Liver (tissue), 3 donors: Measurements from ENCODE around the gene ZNF740.

ENCODE experiments used
- JUND ChIP-seq, 2 donors: IDR thresholded peaks; 2 replicates each; pipeline ENCODE4 v1.6.1; 2016; ENCODE audit warnings: antibody characterized with exemption in 2 of 2
- RAD21 ChIP-seq, 2 donors: IDR thresholded peaks; 2 replicates each; pipeline ENCODE4 v1.6.1; 2016; ENCODE audit warnings: antibody characterized with exemption in 2 of 2, mild to moderate bottlenecking in 2 of 2
- RXRA ChIP-seq, 2 donors: IDR thresholded peaks; 2 replicates each; pipeline ENCODE4 v1.6.1; 2017 to 2018; ENCODE audit warnings: antibody characterized with exemption in 2 of 2, mild to moderate bottlenecking in 1 of 2
- ZBTB33 ChIP-seq: IDR thresholded peaks from 2 replicates; pipeline ENCODE4 v1.6.1; 2016; ENCODE audit warnings: antibody characterized with exemption
- TF ChIP-seq, protein P1 (sequence below): fragments of 150-350 bp; IDR thresholded peaks from 2 replicates; pipeline ENCODE4 v1.5.1; 2017; ENCODE audit warnings: improper control_type of control experiment, low read depth, low read length; ENCODE audit not compliant: missing input control
- TF ChIP-seq, protein P2 (sequence below): IDR thresholded peaks from 2 replicates; pipeline ENCODE4 v1.6.1; 2016; ENCODE audit warnings: antibody characterized with exemption
- donor health status: healthy.
- donor health status: healthy.

DNA sequence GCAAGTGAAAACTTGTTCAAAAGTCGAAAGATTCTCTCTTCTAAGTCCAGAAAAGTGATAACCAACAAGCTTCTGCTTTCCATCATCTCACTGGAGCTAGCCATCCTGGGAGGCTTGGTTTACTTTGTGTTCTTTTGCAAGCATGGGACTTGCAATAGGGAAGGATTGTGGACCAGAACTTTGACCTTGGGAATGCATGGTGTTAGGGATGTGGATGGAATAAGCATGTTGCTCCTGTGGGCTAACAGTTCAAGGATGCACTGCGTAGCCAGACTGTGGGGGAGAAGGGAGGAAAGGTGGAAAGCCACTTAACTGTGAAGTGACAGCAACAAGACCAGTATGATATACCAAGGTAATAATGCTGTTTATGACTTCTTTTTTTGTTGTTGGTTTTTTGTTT is 48.7 kb upstream of the ZNF740 start:
- TF ChIP-seq, protein P1, sequence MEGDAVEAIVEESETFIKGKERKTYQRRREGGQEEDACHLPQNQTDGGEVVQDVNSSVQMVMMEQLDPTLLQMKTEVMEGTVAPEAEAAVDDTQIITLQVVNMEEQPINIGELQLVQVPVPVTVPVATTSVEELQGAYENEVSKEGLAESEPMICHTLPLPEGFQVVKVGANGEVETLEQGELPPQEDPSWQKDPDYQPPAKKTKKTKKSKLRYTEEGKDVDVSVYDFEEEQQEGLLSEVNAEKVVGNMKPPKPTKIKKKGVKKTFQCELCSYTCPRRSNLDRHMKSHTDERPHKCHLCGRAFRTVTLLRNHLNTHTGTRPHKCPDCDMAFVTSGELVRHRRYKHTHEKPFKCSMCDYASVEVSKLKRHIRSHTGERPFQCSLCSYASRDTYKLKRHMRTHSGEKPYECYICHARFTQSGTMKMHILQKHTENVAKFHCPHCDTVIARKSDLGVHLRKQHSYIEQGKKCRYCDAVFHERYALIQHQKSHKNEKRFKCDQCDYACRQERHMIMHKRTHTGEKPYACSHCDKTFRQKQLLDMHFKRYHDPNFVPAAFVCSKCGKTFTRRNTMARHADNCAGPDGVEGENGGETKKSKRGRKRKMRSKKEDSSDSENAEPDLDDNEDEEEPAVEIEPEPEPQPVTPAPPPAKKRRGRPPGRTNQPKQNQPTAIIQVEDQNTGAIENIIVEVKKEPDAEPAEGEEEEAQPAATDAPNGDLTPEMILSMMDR, result no peak
- TF ChIP-seq, protein P2, sequence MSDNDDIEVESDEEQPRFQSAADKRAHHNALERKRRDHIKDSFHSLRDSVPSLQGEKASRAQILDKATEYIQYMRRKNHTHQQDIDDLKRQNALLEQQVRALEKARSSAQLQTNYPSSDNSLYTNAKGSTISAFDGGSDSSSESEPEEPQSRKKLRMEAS, result no peak
- TF ChIP-seq ZBTB33, result no peak
- no peak for TF ChIP-seq RAD21 (IDR thresholded peaks at IDR 0.05)
- TF ChIP-seq JUND (IDR thresholded peaks at IDR 0.05), result no peak
- TF ChIP-seq RXRA (IDR thresholded peaks at IDR 0.05), result no peak
